Upper lobe of left lung (tissue), 6 donors: ENCODE measurements around the gene UBA1. TPM values are rescaled to one million over a fixed set of nuclear protein-coding genes. Genes with fewer than 3 reads are reported as not detected.

Source experiments
- ATAC-seq, 2 donors: fragments of 200-7000 bp; cut with Tn5 transposase; one replicate each; pipeline ENCODE4 v1.9.1; 2022; ENCODE audit warnings: mild to moderate bottlenecking in 2 of 2, moderate library complexity in 2 of 2; ENCODE audit not compliant: low FRiP score in 2 of 2
- DNase-seq, 2 donors: peaks; one replicate each; pipeline ENCODE4 v3.0.0-alpha.2; 2019 to 2020
- H3K27ac ChIP-seq, 4 donors: fragments of 200-600 bp; sonication (generic); one replicate each; pipeline ENCODE4 v1.5.1; 2016 to 2019
- H3K27me3 ChIP-seq, 4 donors: fragments of 200-600 bp; sonication (generic); one replicate each; pipeline ENCODE4 v1.5.1; 2017 to 2019
- H3K36me3 ChIP-seq, 4 donors: fragments of 200-600 bp; sonication (generic); one replicate each; pipeline ENCODE4 v1.5.1; 2016 to 2019
- H3K4me1 ChIP-seq, 4 donors: fragments of 200-600 bp; sonication (generic); one replicate each; pipeline ENCODE4 v1.5.1; 2018 to 2019
- H3K4me3 ChIP-seq, 4 donors: fragments of 200-600 bp; sonication (generic); one replicate each; pipeline ENCODE4 v1.5.1; 2017 to 2019; ENCODE audit warnings: mild to moderate bottlenecking in 2 of 4, moderate library complexity in 1 of 4
- H3K9me3 ChIP-seq, 4 donors: fragments of 200-600 bp; sonication (generic); one replicate each; pipeline ENCODE4 v1.5.1; 2018 to 2019
- EP300 ChIP-seq, 4 donors: sonication (generic); formaldehyde crosslinking; IDR thresholded peaks; one replicate each; pipeline ENCODE4 v1.5.1; 2017; ENCODE audit warnings: antibody characterized with exemption in 4 of 4, control low read depth in 2 of 4
- POLR2A ChIP-seq, 4 donors: fragments of 450-650 bp; IDR thresholded peaks; one replicate each; pipeline ENCODE4 v1.5.1; 2016 to 2017; ENCODE audit warnings: antibody characterized with exemption in 4 of 4, mild to moderate bottlenecking in 2 of 4
- POLR2AphosphoS5 ChIP-seq, 2 donors: sonication (generic); formaldehyde crosslinking; IDR thresholded peaks; one replicate each; pipeline ENCODE4 v1.5.1; 2017; ENCODE audit warnings: antibody characterized with exemption in 2 of 2
- WGBS, 2 donors: methylation state at CpG; one replicate each; pipeline ENCODE4 v1.1.5; 2017 to 2018; 5-methylcytosine and 5-hydroxymethylcytosine counted together
- total RNA-seq, 6 donors: library from RNA; depleted of rRNA in 4 of 6; stranded (reverse); fragments of >200 nt in 4 of 6; gene quantifications; one replicate each; pipeline versions ENCODE4 v1.1.0 to v1.2.1, GENCODE V29; 2016 to 2021
- TF ChIP-seq, protein P1 (sequence below), 6 experiments: fragments of 450-650 bp in 4 of 6; fragments of 200-600 bp in 2 of 6; sonication (generic) in 2 of 6; IDR thresholded peaks; one replicate each; pipeline ENCODE4 v1.5.1; 2016 to 2019; ENCODE audit warnings: antibody characterized with exemption in 6 of 6
- donor health status: DM: no; HTN: no; CAD: no; lungs with moderate emphysema.
- donor health status: DM: no; HTN: yes; CAD: no; lungs with severe emphysema.

The UBA1 gene
- total RNA-seq, 6 donors from 2014 or later = 128 to 186 (median 173) TPM

DNA sequence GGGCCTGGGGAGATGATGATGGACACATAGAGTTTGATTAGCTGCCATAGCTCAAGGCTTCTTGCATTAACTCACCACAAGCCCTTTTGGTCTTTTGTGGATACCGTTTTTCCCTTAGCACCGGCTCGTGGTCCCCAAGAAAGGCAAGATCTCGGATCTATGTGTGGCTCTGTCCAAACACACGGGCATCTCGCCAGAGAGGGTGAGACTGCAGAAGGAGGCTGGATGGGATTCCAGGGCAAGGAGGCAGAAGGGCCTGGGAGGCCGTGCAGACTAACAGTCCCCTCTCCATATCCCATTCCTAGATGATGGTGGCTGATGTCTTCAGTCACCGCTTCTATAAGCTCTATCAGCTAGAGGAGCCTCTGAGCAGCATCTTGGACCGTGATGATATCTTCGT lies 48.7 kb downstream of the UBA1 start:
- Histone ChIP-seq H3K36me3 (peaks cover 0 to 66% (median 23%) of the 10 kb centered on the region in 4 donors), H3K4me1 (no peaks in the 10 kb centered on the region), H3K9me3 (no peaks in the 10 kb centered on the region), H3K4me3 (no peak overlapping the region), H3K27ac (no peak overlapping the region), H3K27me3 (no peaks in the 10 kb centered on the region)
- ATAC-seq (no peak), DNase-seq (no peak)
- TF ChIP-seq POLR2A (IDR thresholded peaks at IDR 0.05) = no peak
- TF ChIP-seq, protein P1, sequence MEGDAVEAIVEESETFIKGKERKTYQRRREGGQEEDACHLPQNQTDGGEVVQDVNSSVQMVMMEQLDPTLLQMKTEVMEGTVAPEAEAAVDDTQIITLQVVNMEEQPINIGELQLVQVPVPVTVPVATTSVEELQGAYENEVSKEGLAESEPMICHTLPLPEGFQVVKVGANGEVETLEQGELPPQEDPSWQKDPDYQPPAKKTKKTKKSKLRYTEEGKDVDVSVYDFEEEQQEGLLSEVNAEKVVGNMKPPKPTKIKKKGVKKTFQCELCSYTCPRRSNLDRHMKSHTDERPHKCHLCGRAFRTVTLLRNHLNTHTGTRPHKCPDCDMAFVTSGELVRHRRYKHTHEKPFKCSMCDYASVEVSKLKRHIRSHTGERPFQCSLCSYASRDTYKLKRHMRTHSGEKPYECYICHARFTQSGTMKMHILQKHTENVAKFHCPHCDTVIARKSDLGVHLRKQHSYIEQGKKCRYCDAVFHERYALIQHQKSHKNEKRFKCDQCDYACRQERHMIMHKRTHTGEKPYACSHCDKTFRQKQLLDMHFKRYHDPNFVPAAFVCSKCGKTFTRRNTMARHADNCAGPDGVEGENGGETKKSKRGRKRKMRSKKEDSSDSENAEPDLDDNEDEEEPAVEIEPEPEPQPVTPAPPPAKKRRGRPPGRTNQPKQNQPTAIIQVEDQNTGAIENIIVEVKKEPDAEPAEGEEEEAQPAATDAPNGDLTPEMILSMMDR (IDR thresholded peaks at IDR 0.05) = no peak
- TF ChIP-seq POLR2AphosphoS5 (IDR thresholded peaks at IDR 0.05) = no peak
- no peak for TF ChIP-seq EP300 (IDR thresholded peaks at IDR 0.05)
- 74 to 93% methylated on average over 2 to 10 of the region's 10 CpGs for WGBS, 2 donors

DNA sequence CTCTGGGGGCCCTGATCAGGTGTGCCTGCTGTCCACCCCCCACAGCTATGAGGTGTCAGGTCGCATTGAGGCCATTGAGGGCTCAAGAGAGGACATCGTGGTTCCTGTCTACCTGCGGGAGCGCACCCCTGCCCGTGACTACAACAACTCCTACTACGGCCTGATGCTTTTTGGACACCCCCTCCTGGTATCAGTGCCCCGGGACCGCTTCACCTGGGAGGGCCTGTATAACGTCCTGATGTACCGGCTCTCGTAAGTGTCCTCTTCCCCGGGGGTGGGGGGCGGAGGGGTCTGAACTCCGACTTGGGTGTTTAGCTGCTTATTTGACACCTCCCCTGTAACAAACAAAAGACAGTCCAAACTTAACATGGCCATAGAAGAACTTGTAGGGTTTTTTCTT lies 49.7 kb downstream of the UBA1 start:
- no peak for ATAC-seq
- Histone ChIP-seq H3K4me1 (no peaks in the 10 kb centered on the region), H3K27me3 (no peaks in the 10 kb centered on the region), H3K4me3 (no peak overlapping the region), H3K27ac (no peak overlapping the region), H3K36me3 (peaks cover 0 to 73% (median 28%) of the 10 kb centered on the region in 4 donors), H3K9me3 (no peaks in the 10 kb centered on the region)
- 90 to 97% methylated on average over 6 to 14 of the region's 14 CpGs for WGBS, 2 donors
- DNase-seq = no peak
- no peak for TF ChIP-seq POLR2AphosphoS5 (IDR thresholded peaks at IDR 0.05)
- no peak for TF ChIP-seq EP300 (IDR thresholded peaks at IDR 0.05)
- TF ChIP-seq POLR2A (IDR thresholded peaks at IDR 0.05) = no peak
- TF ChIP-seq, protein P1 (IDR thresholded peaks at IDR 0.05) = no peak

DNA sequence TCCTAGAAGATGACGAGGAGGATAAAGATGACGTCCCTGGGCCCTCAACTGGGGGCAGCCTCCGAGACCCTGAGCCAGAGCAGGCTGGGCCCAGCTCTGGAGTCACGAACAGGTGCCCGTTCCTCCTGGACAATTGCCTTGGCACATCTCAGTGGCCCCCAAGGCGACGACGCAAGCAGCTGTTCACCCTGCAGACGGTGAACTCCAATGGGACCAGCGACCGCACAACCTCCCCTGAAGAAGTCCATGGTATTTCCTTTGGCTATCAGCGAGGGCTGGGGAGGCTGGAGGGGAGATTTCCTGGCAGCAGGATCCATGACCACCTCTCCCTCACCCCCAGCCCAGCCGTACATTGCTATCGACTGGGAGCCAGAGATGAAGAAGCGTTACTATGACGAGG lies 51.0 kb downstream of the UBA1 start:
- Histone ChIP-seq H3K27ac (no peak overlapping the region), H3K4me3 (no peak overlapping the region), H3K27me3 (no peaks in the 10 kb centered on the region), H3K4me1 (no peaks in the 10 kb centered on the region), H3K9me3 (no peaks in the 10 kb centered on the region), H3K36me3 (peaks cover 0 to 74% (median 30%) of the 10 kb centered on the region in 4 donors)
- WGBS, 2 donors = 90 to 92% methylated on average over 4 to 11 of the region's 16 CpGs
- TF ChIP-seq POLR2AphosphoS5 (IDR thresholded peaks at IDR 0.05) = no peak
- no peak for TF ChIP-seq POLR2A (IDR thresholded peaks at IDR 0.05)
- no peak for TF ChIP-seq EP300 (IDR thresholded peaks at IDR 0.05)
- TF ChIP-seq, protein P1 (IDR thresholded peaks at IDR 0.05) = no peak
- no peak for DNase-seq
- no peak for ATAC-seq

DNA sequence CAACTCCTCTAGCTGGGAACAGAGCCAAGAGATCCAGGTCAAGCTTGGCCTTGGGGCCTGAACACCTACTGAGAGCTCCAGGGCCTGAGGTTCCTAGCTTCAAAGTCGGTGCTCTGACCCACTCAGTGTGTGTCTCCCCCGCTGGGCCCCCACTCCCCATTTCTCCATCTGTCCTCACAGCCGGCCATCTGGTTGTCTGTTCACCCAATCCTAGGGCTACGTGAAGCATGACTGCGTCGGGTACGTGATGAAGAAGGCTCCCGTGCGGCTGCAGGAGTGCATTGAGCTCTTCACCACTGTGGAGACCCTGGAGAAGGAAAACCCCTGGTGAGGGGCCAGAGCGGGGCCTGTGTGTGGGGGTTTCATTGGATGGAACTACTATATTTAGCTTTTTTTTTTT lies 51.5 kb downstream of the UBA1 start:
- DNase-seq (no peak), ATAC-seq (no peak)
- no peaks in the 10 kb centered on the region for H3K9me3 ChIP-seq
- no peaks in the 10 kb centered on the region for H3K27me3 ChIP-seq
- TF ChIP-seq POLR2A (IDR thresholded peaks at IDR 0.05) (no peak), EP300 (IDR thresholded peaks at IDR 0.05) (no peak), POLR2AphosphoS5 (IDR thresholded peaks at IDR 0.05) (no peak)
- TF ChIP-seq, protein P1 (IDR thresholded peaks at IDR 0.05) = no peak
- WGBS, 2 donors = 91 to 100% methylated on average over 8 to 10 of the region's 10 CpGs
- H3K36me3 ChIP-seq = peaks cover 0 to 70% (median 30%) of the 10 kb centered on the region in 4 donors
- no peaks in the 10 kb centered on the region for H3K4me1 ChIP-seq
- no peak overlapping the region for H3K4me3 ChIP-seq
- no peak overlapping the region for H3K27ac ChIP-seq

DNA sequence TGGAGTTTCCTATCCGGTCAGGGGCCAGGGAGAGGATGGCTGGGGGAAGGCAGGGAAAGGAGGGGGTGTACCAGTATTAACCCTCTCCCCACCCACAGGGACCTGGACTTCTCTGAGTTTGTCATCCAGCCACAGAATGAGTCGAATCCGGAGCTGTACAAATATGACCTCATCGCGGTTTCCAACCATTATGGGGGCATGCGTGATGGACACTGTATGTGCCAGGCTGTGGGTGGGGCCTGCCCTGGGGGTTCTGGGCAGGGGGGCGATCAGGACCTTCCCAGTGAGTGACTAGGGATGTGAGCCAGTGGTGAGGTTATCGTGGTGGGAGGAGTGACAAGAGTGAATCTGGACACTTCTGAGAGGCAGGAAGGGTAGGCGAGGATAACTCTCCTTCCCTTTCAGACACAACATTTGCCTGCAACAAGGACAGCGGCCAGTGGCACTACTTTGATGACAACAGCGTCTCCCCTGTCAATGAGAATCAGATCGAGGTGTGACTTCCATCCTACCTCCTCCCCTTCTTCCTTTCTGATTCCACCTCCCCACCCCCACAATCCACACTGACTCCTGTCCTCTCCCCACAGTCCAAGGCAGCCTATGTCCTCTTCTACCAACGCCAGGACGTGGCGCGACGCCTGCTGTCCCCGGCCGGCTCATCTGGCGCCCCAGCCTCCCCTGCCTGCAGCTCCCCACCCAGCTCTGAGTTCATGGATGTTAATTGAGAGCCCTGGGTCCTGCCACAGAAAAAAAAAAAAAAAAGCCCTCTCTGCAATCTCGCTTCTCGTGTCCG lies 53.8 kb downstream of the UBA1 start:
- Histone ChIP-seq H3K27me3 (no peaks in the 10 kb centered on the region), H3K4me1 (no peaks in the 10 kb centered on the region), H3K27ac (no peak overlapping the region), H3K9me3 (no peaks in the 10 kb centered on the region), H3K4me3 (no peak overlapping the region), H3K36me3 (peaks cover 0 to 48% (median 20%) of the 10 kb centered on the region in 4 donors)
- WGBS, 2 donors = 83 to 91% methylated on average over 13 to 23 of the region's 23 CpGs
- ATAC-seq (no peak), DNase-seq (no peak)
- no peak for TF ChIP-seq POLR2A (IDR thresholded peaks at IDR 0.05)
- TF ChIP-seq POLR2AphosphoS5 (IDR thresholded peaks at IDR 0.05) = no peak
- TF ChIP-seq, protein P1 (IDR thresholded peaks at IDR 0.05) = no peak
- TF ChIP-seq EP300 (IDR thresholded peaks at IDR 0.05) = no peak
